ENCODE measurements around the gene C10orf71.

GRCh38 chr10:49312246-49312869 lies 13.4 kb downstream of the C10orf71 start:
- TF ChIP-seq CTCF (IDR thresholded peaks at IDR 0.05; ENCODE audit: low read length) (no peak), EZH2 (optimal IDR thresholded peaks at IDR 0.05; ENCODE audit: low read depth, low read length) (no peak)
